CD4-positive, alpha-beta T cell treated with Interleukin-2 at 100 ng/mL for 4 hours (primary cell): ENCODE measurements around the gene C19orf81.

Source experiments
- DNase-seq: peaks from one replicate; pipeline ENCODE4 v3.0.0-alpha.2; 2020; ENCODE audit warnings: low spot score

Gene C19orf81

DNA sequence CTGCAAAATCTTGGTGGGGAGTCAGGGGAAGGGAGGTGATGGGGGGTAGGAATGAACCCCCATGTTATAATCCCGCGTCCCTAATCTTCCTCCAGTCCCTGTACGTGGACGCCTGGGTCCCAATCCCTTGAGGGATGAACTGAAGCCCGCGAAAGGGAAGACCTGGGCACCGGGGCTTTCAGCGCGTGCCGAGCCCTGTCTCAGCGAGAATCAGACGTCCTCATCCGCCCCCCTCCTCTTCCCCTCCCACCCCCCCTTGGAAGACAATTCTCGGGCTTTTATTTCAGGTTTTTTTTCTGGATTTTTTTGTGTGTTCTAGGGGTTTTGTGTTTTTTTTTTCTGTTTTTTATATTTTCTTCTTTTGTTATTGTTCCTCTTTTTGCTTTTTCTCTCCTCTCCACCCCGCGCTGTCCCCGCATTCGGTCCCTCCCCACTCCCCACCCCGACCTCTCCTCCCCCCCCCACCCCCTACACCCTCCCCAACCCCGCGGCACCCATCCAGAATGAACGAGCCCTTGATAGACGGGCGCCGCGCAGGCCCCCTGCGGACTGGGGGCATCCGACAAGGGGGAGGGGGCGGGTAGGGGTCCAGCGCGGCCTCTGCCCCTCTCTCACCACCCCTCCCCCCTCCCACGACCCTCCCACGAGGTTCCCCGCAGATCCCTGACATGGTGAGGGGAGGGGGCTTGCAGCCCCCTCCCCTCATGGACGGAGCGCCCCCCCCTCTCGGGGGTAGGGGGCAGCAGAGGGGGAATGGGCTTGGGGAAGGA lies 10.3 kb downstream of the C19orf81 start:
- no peak for DNase-seq

DNA sequence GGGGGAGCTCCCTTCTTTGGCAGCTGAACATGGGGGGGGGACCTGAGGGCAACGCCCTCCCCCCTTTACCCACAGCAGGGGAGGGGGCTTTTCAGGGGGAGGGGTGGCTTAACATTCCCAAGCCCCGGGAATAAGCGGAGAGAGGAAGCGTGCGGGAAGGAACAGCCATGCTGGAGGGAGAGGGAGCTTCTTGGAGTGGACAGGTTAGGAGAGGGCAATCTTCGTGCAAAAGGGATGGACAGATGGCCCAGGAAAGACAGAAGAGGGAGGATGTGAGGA lies 10.8 kb downstream of the C19orf81 start:
- DNase-seq, result no peak

DNA sequence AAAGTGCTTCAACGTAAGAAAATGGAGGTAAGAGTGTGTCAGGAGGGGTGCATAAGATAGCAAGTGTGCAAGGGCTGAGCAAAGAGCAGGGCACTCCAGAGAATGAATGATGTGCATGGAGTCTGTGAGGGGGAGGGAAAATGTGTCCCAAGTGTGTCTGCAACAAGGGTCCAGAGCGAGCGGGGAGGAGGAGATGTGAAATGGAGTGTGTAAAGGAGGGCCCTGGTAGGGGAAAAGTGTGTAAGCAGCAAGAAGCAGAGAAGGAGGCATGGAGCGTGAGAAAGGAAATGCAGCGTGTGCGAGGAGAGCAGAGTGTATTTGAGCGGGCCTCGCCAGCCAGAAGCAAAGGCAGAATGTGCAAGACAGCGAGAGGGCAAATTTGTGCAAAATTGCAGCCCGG lies 11.8 kb downstream of the C19orf81 start:
- DNase-seq, result no peak

DNA sequence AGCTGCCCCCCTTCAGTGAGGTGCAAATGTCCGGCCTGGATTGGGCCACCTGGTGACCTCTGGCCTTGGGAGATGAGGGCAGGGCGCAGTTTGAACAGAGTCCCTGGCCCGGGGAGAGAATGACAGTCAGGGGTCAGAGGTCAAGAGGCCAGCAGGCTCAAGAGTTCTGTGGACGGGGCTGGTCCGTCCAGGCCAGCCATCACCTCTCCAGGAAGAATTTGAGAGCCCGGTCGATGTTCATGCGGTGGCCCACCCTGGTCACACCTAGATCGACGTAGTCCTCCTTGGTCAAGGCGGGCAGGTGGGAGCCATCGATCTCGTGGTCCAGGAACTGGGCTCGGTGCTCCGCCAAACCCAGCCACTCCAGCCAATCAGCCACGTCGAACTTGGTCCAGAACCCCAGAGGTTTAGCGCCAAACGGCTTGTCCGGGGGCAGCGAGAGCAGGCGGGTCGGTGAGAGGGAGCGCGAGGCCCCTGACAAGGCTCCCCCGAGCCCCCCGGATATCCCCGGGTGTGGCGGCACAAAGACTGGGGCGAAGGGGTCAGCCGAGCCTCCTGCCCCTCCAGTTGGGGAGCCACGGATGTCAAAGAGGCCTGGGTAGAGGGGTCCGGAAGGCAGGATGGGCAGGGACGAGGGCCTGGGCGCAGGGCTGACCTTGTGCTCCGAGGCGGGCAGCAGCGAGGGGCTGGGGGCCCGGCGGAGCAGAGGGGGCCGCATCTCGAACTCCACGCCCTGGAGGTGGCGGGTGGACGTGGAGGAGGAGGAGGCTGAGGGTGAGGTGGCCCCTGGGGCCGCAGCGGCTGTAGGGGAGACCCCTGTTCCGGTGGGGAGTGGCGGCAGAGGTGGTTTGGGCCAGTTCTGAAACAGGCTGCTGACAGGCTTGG lies 12.8 kb downstream of the C19orf81 start:
- no peak for DNase-seq

DNA sequence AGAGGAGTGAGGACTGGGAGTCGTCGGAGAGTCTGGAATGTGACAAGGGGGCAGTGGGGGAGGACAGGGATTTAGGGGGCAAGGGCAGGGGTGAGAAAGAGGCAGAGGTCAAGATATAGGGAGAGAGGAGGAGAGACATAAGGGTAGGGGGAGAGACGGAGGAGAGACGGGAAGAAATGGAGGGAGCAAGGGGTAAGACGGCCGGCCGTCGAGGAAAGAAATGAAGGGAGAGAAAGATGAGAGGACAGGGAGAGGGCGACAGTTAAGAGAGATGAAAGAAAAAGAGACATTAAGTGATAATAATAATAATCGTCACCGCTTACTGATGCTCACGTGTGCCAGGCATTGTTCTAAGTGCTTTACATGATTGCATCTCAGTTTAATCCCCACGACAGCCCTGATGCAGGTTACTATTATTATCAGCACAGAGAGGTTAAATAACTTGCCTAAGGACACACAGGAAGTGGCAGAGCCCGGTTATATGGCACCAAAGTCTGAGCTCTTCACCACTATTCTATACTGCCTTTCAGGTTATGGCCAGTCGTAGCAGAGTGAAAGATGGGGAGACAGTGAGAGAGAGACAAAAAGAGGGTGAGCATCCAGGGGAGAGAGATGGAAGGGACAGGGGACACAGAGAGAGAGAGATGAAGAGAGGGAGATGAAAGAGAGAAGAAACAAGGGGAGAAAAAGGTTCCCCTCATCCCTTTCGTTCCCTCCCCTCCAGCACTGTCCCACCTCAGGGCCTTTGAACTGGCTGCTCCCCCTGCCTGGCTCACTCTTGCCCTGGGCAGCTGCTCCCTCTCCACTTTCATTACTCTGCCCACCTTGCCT lies 13.6 kb downstream of the C19orf81 start:
- no peak for DNase-seq

DNA sequence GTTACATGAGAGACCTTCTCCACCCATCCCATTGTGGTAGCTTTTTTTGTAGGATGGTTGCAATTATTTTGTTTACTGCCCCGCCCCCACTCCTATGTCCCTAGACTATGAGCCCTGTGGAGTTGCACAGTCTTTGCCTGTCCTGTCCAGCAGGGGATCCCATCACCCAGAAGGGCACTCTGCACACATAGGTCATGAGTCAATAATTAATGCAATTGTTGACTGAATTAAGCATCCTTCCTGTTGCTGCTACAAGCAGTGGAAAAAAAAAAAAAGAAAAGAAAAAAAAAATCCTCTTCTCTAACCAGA lies 14.2 kb downstream of the C19orf81 start:
- DNase-seq, result no peak

DNA sequence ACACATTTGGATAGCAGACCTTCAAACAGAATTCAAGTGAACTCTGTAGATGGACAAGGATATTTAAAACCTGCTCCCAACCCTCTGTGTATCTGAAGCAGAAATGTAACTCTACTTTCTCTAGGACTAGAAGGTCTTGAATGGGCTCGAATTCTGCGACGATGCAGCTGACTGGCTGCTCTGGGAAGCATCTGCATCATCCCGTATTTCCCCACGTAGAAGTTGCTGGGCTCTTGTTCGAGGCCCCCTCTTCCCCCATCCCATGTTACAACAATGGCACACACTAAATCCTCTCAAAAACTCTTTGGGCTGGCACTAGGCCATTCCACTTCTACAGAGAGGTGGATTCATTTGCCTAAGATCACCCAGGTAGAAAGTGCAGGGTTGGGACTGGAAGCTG lies 15.0 kb downstream of the C19orf81 start:
- no peak for DNase-seq

DNA sequence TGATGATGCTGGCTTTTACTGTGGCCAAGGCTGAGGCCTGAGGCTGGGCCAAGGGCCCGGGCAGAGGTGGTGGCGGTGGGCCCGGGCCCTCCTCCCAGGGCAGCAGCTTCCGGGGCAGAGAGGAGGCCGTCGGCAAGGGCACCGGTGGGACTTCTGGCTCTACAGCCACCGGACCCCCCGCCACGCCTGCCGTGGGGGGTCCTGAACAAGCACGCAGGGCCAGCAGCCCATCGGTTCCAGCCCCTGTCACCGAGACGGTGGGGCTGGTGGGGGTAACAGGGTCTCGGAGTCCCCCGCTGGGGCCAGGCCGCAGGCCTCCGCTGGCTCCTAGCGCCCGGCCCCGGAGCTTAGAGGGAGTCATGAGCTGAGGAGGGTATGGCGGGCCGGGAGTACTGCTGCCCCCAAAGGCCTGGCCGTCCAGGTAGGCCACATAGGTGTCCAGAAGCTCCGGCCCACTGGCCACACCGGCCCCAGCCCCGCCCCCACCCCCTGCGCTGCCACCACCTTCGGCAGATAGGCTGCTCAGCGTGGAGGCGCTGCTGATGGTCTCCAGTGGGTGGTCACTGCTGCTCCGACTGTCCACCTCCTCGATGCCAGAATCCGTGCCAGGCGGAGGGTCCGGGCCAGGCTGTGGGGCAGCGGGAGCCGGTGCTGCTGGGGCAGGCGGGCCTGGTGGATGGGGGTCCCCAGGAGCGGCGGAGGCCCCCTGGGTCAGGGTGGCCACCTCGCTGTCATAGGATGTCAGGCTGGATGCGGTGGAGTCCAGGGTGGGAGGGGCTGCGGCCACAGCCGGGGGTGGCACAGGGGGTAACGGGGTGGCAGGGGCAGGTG lies 17.3 kb downstream of the C19orf81 start:
- DNase-seq, result no peak

DNA sequence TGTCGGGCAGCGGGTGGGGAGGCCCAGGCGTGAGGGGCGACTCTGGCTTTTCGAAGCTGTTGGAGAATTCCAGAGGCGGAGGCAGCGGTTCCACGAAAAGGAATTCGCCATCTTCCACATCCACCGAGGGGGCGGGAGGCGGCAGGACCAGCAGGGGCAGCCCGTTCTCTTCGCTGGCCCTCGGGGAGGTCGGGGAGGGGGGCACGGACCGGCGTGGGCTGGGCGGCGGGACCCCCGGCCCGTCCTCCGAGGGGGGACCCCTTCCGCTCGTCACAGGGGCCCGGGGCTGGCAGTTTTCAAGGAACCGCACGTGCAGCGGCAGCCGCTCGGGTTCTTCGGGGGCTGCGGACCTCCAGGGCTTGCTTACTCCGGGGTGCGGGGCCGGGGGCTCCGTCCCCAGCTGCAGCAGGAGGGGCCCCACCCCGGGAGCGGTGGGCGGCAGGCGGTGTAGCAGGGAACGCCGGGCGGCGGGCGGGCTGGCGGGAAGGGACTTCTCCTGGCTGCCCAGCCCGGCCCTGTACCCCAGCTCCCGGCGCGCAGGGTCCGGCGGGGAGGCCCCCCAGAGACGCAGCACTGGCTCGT lies 18.0 kb downstream of the C19orf81 start:
- no peak for DNase-seq

DNA sequence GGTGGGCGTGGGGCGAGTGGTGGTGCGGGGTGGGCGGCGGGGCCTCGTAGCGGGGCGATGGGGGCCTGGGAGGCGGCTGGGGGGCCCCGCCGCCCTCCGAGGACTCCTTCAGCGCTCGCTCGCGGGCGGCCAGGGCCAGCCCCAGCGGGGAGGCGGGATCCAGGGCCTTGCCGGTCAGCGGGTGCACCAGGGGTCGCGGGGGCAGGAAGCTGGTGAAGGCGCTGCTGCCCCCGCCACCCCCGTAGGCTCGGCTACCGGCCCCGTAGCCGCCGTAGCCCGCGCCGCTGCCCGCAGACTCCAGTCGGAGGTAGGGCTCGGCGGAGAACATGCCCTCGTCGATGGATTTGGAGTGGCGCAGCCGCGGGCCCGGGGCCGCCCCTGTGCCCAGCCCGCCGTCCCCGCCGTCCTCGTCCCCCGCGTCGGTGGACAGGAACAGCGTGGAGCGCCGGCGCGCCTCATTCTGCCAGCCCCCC lies 18.6 kb downstream of the C19orf81 start:
- no peak for DNase-seq

DNA sequence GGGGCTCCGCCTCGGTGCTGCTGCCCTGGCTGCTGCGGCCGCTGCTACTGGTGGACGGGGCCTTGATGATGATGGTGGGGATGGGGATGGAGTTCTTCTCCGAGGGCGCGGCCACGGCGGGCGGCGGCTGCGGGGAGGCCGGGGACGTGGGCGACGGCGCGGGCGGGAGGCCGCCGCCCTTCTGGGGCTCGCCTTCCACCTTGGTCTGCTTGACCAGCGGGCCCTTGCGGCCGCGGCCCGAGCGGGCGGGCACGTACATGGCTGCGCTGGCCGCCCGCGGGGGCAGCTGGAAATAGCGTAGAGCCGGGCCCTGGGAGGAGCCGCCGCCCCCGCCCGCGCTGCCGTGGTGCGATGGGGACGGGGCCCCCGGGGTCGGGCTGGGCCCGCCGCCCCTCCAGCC lies 19.2 kb downstream of the C19orf81 start:
- no peak for DNase-seq

DNA sequence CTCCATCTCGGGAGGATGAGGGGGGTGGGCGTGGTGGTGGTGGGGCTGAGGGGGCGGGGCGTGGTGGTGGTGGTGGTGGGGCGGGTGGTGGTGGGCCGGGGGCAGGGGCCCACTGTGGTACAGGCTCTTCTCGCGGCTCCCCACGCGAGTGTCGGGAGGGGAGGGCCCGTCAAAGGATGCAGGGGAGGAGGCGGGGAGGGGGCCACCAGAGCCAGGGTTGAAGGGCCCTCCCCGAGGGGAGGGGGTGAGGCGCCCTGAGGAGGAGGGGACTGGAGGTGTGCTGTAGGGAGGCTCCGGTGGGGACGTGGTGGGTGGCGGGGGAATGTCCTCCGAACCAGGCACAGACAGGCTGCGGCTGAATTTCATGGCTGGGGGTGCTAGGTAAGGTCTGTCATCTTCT lies 19.6 kb downstream of the C19orf81 start:
- DNase-seq, result no peak

DNA sequence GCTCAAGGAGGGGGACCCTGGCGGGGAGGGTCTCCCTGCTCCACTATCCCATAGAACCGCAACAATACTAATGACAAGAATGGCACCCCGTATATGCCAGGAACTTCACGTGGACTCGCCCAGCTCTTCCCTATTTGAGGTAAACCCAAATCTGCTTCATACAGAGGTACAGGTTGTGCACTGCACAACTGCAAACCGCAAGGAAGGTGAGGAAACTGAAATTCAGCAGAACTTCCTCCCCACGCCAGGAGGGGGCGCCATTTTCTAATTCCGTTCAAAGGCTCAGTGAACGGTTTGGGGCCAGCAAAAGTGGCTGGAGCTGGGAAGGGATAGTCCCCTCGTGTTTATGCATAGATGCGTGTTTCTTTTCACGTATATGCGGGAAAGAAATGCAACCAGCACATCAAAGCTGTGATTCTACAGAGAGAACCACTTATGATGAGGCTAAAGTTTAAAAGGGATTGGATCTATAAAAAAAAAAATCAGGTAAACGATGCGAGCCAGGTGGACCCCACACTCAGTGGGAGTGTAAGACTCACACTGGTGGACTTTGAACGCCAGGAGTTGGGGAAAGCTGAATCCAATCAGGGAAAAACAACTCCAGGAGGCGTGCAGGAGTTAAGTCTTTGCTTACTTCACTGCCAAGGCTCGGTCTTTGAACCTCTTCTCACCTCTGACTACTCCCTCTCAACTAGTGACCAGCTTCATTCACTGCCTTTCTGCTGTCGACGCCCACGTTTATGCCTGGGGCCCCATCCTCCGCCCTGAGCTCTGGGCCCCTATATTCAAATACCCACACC lies 20.3 kb downstream of the C19orf81 start:
- DNase-seq, result peak; percentile 25

DNA sequence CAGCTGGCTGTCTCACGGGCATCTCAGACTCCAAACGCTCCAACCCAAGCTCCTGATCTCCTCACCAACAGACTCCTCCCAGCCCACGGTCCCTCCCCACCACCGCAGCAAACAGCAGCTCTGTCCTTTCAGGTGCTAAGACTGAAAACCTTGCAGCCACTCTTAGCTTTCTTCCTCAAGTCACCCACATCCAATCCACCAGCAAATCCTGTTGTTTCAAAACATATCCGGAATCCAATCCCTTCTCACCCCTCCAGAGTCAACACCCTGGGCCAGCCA lies 20.8 kb downstream of the C19orf81 start:
- DNase-seq, result no peak

DNA sequence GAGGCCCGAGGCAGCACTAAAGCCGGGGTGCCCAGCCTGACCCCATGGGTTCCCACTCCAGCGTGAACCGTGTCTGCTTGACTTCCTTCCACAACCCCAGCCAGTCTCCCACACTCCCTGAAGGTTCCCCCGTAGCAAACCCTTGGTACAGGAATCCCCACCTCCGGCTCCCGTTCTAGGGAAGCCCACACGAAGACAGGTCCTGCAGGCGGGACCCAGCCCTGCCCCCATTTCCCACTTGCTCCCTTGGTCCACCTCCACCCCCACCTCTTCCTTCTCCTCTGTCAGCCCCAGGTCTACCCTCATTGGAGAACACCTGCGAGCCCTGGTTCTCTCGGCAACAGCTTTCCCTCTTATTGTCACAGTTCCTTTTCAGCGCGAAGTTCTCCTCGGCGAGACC lies 23.9 kb downstream of the C19orf81 start:
- DNase-seq, result no peak

DNA sequence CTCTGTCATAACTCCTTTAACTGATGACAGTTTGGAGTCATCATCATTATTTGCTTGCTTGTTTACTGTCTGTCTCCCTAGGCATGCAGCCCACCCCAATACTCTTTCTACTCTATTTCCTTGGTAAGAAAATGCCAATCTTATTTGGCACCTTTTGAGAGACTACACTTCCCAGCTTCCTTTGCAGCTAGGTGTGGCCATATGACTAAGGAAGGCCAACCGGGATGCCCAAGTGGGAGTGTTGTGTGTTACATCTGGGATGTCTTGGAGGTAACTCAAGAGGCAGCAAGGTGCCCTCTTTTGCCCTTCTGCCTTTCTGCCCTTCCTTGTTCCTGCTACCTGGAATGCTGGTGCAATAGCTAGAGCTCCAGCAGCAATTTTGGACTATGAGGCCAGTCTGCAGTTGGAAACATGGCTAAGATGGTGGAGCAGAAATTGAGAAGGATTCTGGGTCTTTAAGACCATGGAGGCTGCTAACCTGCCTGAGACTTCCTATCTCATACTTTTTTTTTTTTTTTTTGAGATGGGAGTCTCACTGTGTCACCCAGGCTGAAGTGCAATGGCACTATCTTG lies 27.5 kb downstream of the C19orf81 start:
- DNase-seq, result no peak

DNA sequence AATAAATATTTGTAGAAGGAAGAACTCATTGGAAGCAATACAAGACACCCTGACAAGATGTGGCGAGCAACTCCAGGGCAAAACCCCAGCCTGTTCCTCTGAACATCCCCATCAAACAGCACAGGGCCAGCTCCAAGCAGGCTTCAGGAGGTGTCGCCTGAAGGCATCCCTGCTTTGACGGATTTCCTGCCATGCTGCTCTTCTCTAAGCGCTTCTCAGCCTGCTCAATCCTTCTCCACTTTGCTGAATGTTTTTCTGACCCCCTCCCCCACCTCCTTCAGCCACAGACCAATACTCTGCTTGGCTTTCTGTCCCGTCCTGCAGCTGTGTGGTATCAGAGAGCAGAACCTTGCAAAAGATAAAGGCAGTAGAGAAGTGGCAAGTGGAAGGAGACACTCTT lies 28.4 kb downstream of the C19orf81 start:
- DNase-seq, result no peak

DNA sequence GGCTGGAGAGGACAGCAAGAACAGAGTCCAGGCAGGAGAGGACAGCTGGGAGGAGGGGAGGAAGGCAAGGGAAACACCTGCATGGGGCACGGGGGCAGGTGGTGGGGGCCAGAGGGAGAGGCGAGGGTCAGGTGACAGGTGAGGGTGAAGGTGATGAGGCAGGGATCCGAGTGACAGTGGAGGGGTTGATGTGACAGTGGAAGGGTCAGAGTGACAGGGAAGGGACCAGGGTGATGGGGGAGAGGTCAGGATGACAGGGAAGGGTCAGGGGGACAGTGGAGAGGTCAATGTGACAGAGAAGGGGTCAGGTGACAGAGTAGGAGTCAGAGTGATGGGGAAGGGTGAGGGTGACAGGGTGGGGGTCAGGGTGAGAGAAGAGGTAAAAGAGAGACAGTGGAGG lies 29.1 kb downstream of the C19orf81 start:
- no peak for DNase-seq

DNA sequence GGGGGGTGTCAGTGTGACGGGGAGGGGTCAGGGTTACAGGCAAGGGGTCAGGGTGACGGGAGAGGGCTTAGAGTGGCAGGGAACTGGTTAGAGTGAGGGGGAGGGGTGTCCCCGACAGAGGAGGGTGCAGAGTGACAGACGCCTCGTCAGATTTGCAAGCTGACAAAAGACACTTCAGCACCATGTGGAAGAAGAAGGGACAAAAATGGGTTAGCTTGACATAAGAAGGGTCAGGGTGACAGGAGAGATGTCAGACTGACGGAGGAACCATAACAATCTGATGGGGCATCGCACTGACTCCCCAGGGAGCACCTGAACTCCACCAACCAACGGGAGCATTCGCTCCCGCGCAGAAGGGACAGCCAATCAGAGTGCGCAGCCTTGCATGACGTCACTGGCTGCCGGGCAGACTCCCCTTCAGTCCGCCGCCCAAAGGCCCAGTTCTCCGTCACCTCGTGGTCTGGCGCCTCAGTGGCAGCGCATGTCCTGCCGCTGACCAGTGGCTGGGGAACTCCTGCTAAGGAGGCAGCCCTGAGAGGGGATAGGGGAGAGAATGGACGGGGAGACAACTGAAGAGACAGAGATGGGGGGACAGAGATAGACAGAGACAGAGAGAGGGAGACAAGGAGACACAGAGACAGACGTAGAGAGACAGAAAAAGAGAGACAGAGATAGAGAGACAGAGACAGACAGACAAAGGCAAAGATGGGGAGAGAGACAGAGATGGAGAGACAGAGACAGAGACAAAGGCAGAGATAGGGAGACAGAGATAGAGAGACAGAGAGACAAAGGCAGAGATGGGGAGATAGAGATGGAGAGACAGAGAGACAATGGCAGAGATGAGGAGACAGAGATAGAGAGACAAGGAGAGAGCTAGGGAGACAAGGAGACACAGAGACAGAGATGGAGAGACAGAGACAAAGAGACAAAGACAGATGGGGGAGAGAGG lies 30.2 kb downstream of the C19orf81 start:
- peak; percentile 71 for DNase-seq
